Measurements from ENCODE around the gene OR51M1.

OR51M1 gene

DNA sequence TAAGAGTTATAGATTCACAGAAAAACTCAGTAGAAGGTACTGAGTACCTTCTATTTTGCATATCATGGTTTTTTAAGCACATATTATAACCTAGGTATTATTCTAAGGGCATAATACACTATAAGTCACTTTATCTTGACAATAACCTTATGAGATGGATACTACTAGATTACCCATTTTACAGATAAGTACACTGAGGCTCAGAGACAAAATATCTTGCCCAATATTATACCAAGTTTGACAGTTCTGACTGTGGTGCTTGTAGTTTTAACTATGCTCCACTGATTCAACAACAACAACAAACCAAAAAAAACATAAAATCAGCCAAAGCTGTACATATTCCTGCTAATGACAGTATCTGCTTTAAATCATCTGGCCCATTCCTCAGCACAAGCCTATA is 10.5 kb downstream of the OR51M1 start:
- DNase-seq: no peak

DNA sequence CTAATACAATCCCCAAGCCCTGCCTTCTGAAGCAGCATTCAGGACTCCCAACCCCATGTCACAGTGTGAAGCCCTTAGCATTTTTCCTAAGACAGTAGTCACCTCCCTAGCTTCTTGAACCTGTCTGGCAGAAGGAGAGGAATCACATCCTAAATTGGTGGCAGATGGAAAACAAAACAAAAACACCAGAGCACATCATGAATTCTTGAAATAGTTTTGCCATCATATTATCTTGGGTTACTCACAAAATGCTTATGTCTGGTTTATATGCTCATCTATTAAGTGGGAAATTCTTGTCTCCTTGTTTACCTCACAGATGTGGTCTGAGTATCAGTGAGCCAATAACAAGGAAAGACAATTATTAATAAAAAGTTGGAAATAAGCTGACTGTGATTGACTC is 15.3 kb downstream of the OR51M1 start:
- DNase-seq: no peak

DNA sequence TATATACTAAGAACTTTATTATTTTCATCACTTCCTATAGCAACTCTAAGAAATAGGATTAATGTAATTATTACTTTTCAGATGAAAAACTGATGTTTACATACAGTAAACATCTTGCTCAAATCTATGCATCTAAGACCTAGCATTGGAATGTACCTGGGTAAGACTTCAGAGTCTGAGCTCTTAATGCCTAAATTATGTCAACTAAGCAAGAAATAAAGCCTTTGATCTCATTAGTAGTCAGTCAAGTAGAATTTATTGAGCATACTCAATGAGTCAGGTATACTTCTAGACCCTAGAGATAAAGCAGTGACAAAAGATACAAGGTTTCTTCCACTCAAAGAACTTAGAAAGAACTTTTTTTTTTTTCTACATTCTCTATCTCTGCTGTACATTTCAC is 21.6 kb downstream of the OR51M1 start:
- no peak for DNase-seq

DNA sequence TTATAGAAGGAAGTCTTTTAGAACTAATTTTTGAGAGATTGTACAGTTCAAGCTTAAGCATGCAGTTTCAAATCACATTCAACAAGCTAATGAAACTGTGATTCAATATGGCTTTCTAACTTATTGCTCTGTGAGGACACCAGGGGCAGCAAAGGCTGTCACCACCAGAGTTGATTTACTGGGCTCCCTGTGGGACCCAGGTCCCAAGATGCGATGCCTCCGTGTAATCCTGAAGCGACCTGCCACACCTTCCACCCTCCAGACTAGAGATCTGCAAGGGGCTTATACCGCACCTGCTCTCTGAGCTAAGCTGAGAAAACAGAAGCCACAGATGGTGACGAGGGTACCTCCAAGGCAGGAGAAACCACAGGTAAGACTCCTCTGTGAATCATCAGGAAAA is 37.4 kb downstream of the OR51M1 start:
- DNase-seq: no peak

DNA sequence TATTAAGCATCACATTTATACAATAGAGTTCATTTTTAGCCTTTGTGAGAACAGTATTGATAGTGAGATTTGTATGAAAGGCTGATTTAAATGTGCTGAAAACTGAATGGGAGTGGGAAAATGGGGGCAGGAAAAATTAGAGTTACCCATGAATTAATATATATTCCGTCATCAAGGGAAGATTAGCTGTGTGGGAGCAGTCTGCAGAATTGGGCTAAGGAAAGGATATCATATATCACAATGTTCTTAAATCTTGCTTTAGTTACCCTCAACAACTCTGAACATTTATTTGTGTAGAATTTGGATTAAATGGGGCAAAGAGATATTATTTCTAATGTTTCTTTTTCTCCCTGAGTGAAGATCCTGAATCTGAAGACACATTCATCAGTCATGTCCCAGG is 38.2 kb downstream of the OR51M1 start, which contains the start of gene OR51Q1:
TSS of gene OR51Q1 (plus strand) at position 301 of the 400 bp plus-strand sequence. CDS start at position 391, 90 bp downstream.
- no peak for DNase-seq

DNA sequence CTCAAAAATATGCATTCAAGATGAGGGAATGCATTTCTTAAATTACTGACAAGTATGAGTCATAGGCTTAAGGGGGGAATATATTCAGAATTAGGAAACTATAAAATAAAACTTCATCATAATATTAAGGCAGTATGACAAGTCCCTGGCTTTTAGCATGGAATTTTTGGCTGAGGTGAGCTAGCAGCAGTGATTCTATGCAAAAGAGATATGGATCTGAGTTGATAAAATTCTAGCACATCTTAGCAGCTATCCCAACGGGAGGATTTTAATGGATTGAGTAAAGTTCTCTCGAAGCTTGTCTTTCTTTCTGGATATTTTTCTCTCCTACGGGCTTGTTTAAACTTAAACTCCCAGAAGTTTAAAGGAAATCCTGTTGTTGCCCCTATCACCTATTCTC is 39.5 kb downstream of the OR51M1 start:
- no peak for DNase-seq

DNA sequence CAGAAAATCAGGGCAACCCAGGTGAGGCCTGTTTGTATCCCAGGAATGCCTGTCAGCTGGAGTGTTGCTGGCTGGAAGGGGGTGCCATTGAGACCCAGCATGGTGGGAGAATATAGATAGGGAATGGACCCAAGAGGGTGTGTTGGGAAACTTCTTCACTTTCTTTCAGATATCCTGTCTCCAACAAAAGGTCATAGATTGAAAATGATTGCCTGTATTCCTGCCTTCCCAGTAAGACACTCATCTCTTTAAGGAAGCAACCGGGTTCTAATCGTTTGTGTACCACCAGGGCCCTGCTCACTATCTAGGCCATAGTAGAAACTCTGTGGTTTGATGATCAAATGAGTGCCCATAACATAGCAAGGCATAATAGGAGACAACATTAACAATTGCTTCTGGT is 57.8 kb downstream of the OR51M1 start, which contains the start of gene OR51I1:
TSS of gene OR51I1 (minus strand) at position 101 of the 400 bp plus-strand sequence. CDS start at position 101, 0 bp downstream.
- DNase-seq: no peak

Measured in stimulated activated naive CD4-positive, alpha-beta T cell (primary cell).